GM18868 (cell line): ENCODE measurements around the gene NOTCH3.

ENCODE experiments used
- ATAC-seq: cut with Tn5 transposase; IDR thresholded peaks from one replicate; pipeline ENCODE4 v1.9.1; 2021; ENCODE audit warnings: mild to moderate bottlenecking, moderate library complexity; ENCODE audit not compliant: unreplicated experiment

Gene NOTCH3

GRCh38 chr19:15200553-15201364, at the start of gene NOTCH3:
Gene NOTCH3 (minus strand): TSS chr19:15200995. CDS start chr19:15200905, 90 bp downstream.
- no peak for ATAC-seq

DNA sequence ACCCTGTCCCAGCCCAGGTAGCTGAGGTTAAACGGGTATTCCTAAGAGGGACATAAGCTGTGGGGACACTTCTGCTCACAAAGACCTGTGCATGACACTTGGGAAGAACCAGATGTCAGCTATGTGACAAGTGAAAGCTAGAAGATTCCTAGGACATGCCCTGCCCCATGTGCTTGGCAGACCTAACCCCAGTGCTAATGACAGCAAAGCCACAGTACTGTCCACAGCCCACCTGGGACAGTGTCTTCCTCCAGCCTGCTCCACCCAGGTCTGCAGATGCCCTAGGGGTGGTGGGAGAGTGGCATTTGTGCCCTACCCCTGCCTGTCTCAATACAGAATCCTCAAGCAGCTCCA, 49.8 kb upstream of the NOTCH3 start:
- ATAC-seq = no peak

DNA sequence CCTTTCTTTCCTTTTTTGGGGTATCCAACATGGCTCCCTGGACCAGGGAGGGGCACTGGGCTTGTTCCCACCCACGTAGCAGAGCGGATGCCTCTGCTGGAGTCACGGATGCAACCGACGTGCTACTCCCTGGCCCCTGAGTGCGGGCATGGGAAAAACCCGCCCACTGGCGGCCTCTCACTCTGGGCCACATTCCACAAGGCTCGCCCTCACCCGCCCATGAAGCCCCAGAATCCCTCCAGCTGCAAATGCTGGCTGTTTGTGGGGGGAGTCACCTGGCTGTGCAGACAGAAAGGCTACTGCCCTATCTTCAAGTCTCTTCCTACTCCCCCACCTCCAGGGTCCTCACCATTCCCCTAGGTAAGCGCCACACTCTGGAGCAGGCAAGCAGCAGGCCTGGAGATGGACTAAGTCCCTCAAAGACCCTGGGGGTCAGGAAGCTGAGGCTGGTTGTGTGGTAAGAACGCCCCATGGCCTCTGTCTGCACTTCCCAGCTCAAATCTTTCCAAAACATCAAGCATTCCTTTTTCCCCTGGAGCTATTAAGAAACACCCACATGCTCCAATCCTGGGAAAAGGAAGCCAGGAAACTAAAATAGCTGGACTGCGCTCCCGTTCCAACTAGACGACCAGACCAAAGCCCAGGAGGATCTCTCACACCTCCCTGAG, 49.3 kb upstream of the NOTCH3 start:
- no peak for ATAC-seq

GRCh38 chr19:15249528-15249874, 48.7 kb upstream of the NOTCH3 start:
- ATAC-seq = no peak

DNA sequence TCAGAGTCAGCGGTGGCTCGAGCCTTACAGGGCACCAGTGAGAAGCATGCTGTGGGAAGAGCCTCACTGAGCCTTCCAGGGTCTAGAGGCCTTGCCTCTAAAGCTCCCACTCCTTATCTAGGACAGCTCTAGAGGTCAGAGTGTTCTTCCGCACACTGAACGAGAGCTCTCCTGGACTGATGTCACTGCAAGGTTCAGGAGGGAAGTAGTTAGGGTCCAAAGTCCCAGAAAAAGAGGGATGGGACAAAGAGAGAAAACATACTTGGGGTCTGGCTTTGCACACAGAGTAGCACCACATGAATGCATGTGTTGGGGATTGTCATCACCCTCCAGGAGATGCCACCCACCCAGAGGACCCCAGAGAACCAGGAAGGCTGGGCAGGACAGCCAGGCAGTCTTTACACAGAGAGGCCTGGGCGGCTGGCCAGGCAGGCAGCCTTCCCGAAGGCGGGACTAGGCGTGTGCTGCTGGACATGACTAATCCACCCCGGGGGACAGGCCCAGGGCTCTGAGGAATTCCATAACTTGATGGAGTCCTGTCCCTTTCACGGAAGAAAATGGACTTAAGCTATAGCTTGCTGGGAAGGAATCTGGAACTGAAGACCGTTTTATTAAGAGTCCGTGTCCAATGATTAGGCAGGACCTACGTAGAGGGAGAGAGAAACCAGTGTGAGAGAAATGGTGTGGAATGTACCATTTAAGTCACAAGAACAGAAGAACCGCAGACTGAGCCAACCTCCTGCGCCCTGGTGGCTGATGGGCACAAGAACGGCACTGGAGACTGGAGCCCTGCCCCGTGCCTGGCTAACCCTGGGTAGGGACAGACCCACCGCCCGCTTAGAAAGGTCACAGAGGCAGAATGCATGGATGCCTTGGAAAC, 48.1 kb upstream of the NOTCH3 start:
- ATAC-seq = no peak

- no peak for ATAC-seq
These were observed 47.3 kb upstream of the NOTCH3 start for GRCh38 chr19:15248106-15248505.

GRCh38 chr19:15247107-15248014, 46.6 kb upstream of the NOTCH3 start:
- ATAC-seq = no peak

- no peak for ATAC-seq
These were observed 45.3 kb upstream of the NOTCH3 start for GRCh38 chr19:15246198-15246481.

DNA sequence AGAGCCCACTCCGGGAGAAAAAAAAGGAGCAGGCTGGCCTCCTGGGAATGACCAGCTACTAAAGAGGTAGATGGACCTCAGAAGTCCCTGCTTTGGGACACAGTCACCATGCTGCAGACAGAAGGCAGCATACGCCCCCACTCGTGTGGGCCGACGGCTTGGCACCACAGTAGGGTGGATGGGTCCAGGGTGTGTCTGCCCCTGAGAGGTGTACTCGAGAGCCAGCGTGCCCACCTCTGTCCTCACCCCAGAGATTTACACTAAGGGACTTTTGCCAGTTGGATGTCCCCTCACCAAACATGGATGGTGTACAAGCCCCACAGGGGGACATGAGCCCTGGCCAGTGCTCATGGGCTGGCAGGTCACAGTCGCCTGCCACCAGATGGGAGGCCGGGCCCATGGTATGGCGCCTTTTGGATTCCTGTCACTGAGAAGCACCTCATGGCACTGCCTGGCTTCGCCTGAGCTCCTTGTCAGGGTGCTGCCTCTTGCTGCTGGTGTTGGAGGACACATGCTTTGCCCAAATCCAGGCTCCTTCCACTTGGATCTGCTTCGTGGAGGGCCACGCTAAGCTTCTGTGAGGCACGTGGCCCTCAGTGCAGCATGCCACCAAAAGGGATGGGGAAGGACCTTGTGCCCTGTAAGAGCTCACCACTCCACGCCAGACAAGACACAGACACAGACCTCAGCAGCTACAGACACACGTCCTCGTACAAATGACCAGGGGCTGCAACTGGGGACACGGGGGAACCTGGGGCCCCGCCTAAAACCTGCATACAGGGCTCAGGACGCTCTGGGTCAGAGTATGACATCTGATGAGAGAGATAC, 44.8 kb upstream of the NOTCH3 start:
- no peak for ATAC-seq

DNA sequence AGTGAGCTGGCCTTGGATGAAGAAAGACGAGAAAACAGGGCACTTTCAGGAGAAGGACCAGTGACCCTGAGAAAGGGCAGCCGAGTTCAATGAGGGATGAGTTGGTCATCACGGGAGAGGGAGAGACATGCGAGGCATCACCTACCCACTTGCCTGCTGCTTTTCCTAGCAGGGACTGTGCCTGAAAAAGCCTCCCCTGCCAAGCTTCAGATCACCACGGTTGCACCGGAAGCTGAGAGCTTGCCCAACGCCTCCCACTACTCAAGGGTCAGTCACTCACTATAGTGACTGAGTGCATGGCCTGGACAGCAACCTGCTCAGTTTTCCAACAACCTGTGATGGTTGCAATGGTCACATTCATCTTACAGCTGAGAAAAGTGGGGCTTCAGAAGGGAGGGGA, 44.0 kb upstream of the NOTCH3 start:
- no peak for ATAC-seq

- no peak for ATAC-seq
These were observed 43.5 kb upstream of the NOTCH3 start for GRCh38 chr19:15244106-15244803.

GRCh38 chr19:15243236-15243957, 42.6 kb upstream of the NOTCH3 start:
- no peak for ATAC-seq

GRCh38 chr19:15241259-15241910, 40.6 kb upstream of the NOTCH3 start:
- no peak for ATAC-seq

DNA sequence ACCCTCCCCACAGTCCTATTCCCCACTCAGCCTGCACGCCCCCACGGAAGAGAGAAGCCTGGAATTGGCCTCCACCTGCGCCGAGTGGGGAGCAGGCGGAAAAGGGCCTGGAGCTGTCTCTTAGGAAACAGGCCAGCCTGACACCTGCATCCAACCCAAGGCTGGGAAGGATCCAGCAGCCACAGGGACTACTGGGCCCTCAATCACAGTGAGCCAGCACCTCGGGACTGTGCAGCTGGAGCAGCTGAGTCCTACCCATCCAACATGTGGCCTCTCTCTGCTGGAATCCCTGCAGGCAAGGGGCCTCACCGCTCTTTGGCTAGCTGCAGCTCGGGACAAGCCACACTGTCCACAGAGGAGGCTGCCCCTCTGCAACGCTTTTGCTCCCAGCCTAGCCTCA, 39.7 kb upstream of the NOTCH3 start:
- no peak for ATAC-seq

GRCh38 chr19:15239337-15239949, 38.6 kb upstream of the NOTCH3 start:
- no peak for ATAC-seq

- ATAC-seq = no peak
These were observed 37.9 kb upstream of the NOTCH3 start for GRCh38 chr19:15238639-15239155.
